Endothelial cell of umbilical vein (primary cell): ENCODE results near the gene MASP2. TPM values are rescaled to one million over a fixed set of nuclear protein-coding genes. Genes with fewer than 3 reads are reported as not detected.

Source experiments
- BruUV-seq: library from RNA; stranded (reverse); fragments of 400-500 nt; replicated peaks from 2 replicates; lab custom pipeline; 2021; lab: Mats Ljungman, UMichigan
- CTCF ChIA-PET: fragments of 300-600, 350-600 bp; sonication (Branson Sonifier 250); formaldehyde crosslinking; loops from one replicate; lab custom pipeline; 2021; ENCODE audit warnings: antibody characterized with exemption, inconsistent platforms; lab: Charles Lee
- POLR2A ChIA-PET: fragments of 300-600, 350-600 bp; sonication (Branson Sonifier 250); formaldehyde crosslinking; loops from one replicate; lab custom pipeline; 2021; ENCODE audit warnings: antibody characterized with exemption, inconsistent platforms; lab: Charles Lee
- DNase-seq: peaks from one replicate; pipeline ENCODE4 v3.0.0-alpha.2; 2011; ENCODE audit warnings: low read depth, low spot score
- FAIRE-seq: peaks from 2 replicates; lab custom pipeline; 2011; peaks lifted over from hg19 to GRCh38; lab: Jason Lieb, UNC
- H2AFZ ChIP-seq: 2 replicates; pipeline ENCODE4 v1.6.0; 2012; ENCODE audit warnings: low read depth, low read length, control low read depth, inconsistent platforms
- H3K27ac ChIP-seq: 2 replicates; pipeline ENCODE4 v1.5.1; 2011; ENCODE audit warnings: low read depth, mild to moderate bottlenecking, control low read depth, low read length, moderate library complexity; ENCODE audit not compliant: insufficient read depth
- H3K27me3 ChIP-seq, 2 experiments: 2 replicates each; pipeline versions ENCODE4 v1.6.0 to v1.6.1; 2011; ENCODE audit warnings: low read length in 2 of 2, mixed read lengths in 1 of 2; ENCODE audit not compliant: control insufficient read depth in 2 of 2, insufficient read depth in 2 of 2
- H3K36me3 ChIP-seq, 2 experiments: 2 replicates in 1 of 2; 3 replicates in 1 of 2; pipeline ENCODE4 v1.5.1; 2011; ENCODE audit warnings: low read length in 2 of 2, mild to moderate bottlenecking in 1 of 2, moderate library complexity in 1 of 2; ENCODE audit not compliant: control insufficient read depth in 2 of 2, insufficient read depth in 2 of 2; ENCODE audit errors: extremely low read depth in 1 of 2
- H3K4me1 ChIP-seq: 3 replicates; pipeline ENCODE4 v1.5.1; 2011; ENCODE audit warnings: mild to moderate bottlenecking, low read length; ENCODE audit not compliant: control insufficient read depth, insufficient read depth; ENCODE audit errors: extremely low read depth
- H3K4me2 ChIP-seq: 2 replicates; pipeline ENCODE4 v1.6.1; 2011; ENCODE audit warnings: low read length, control low read depth, mixed read lengths; ENCODE audit not compliant: insufficient read depth
- H3K4me3 ChIP-seq, 3 experiments: fragments of 200-600 bp in 1 of 3; sonication (generic), shearing (Covaris generic) in 1 of 3; replicated peaks in 1 of 3; 2 replicates each; pipeline ENCODE4 v1.5.1; 2011 to 2016; ENCODE audit warnings: control low read depth in 3 of 3, low read length in 3 of 3, mild to moderate bottlenecking in 2 of 3, inconsistent platforms in 1 of 3, low read depth in 1 of 3, moderate library complexity in 1 of 3; ENCODE audit not compliant: insufficient read depth in 1 of 3
- H3K79me2 ChIP-seq: 2 replicates; pipeline ENCODE4 v1.6.0; 2012; ENCODE audit warnings: low read length, inconsistent platforms; ENCODE audit not compliant: control insufficient read depth, insufficient read depth
- H3K9ac ChIP-seq: replicated peaks from 2 replicates; pipeline ENCODE3; 2011; ENCODE audit warnings: low read length, control low read depth; ENCODE audit not compliant: insufficient read depth; ENCODE audit errors: extremely low read depth
- H3K9me1 ChIP-seq: replicated peaks from 3 replicates; pipeline ENCODE4 v1.6.0; 2011; ENCODE audit warnings: mild to moderate bottlenecking, low read length; ENCODE audit not compliant: control insufficient read depth, insufficient read depth; ENCODE audit errors: extremely low read depth
- H3K9me3 ChIP-seq: replicated peaks from 2 replicates; pipeline ENCODE4 v1.5.1; 2012; ENCODE audit warnings: low read length, inconsistent platforms; ENCODE audit not compliant: control insufficient read depth, insufficient read depth
- H4K20me1 ChIP-seq: replicated peaks from 2 replicates; pipeline ENCODE3; 2011; ENCODE audit warnings: mild to moderate bottlenecking, low read length; ENCODE audit not compliant: control insufficient read depth, insufficient read depth; ENCODE audit errors: extremely low read depth
- GATA2 ChIP-seq: IDR thresholded peaks from 2 replicates; pipeline ENCODE4 v1.7.0; 2011; ENCODE audit warnings: low read depth, mild to moderate bottlenecking, moderate library complexity, mixed read lengths, low read length; ENCODE audit not compliant: insufficient read length, insufficient read depth
- POLR2AphosphoS5 ChIP-seq: IDR thresholded peaks from 2 replicates; pipeline ENCODE4 v1.6.1; 2012; ENCODE audit warnings: low read depth, mild to moderate bottlenecking, control low read depth, low read length, moderate library complexity; ENCODE audit not compliant: insufficient read depth
- dilution Hi-C: fragments of 300-500 bp; cut with MboI; formaldehyde crosslinking; loops from one replicate; pipeline ENCODE4 v1.15.0; 2019; ENCODE audit warnings: low sequenced_read_pairs; ENCODE audit not compliant: extremely low pct_ligation_motif_present
- intact Hi-C: fragments of 100-400 bp; cut with micrococcal nuclease; formaldehyde crosslinking; loops from one replicate; pipeline ENCODE4 v1.10.0; 2022
- polyA plus RNA-seq, 4 experiments: library from polyadenylated mRNA; depleted of rRNA in 3 of 4; stranded (reverse) in 3 of 4; unstranded in 1 of 4; fragments of >200 nt; gene quantifications; 2 replicates each; pipeline versions ENCODE4 v1.2.1 to v1.2.3, GENCODE V29; 2011 to 2012; ENCODE audit warnings: missing spikeins in 1 of 4
- total RNA-seq: library from RNA; stranded (reverse); gene quantifications from 2 replicates; pipeline ENCODE4 v1.2.3, GENCODE V29; 2021
- TF ChIP-seq, protein P1 (sequence below), 2 donors: IDR thresholded peaks; 1 replicate in 1 of 2; 2 replicates in 1 of 2; pipeline ENCODE4 v1.5.1; 2011; ENCODE audit warnings: low read length in 2 of 2, mild to moderate bottlenecking in 2 of 2, moderate library complexity in 2 of 2, control low read depth in 1 of 2, inconsistent platforms in 1 of 2, low read depth in 1 of 2; ENCODE audit not compliant: insufficient read depth in 1 of 2; ENCODE audit errors: extremely low read depth in 1 of 2
- TF ChIP-seq, protein P2 (sequence below): IDR thresholded peaks from 2 replicates; pipeline ENCODE4 v1.6.1; 2011; ENCODE audit not compliant: insufficient read depth, insufficient read length

Gene MASP2
- total and polyA plus RNA-seq, 2 donors (not counting 3 experiments of a cell fraction or from before 2014, with no cell fraction given) = 0.53 TPM; not detected in 1

DNA sequence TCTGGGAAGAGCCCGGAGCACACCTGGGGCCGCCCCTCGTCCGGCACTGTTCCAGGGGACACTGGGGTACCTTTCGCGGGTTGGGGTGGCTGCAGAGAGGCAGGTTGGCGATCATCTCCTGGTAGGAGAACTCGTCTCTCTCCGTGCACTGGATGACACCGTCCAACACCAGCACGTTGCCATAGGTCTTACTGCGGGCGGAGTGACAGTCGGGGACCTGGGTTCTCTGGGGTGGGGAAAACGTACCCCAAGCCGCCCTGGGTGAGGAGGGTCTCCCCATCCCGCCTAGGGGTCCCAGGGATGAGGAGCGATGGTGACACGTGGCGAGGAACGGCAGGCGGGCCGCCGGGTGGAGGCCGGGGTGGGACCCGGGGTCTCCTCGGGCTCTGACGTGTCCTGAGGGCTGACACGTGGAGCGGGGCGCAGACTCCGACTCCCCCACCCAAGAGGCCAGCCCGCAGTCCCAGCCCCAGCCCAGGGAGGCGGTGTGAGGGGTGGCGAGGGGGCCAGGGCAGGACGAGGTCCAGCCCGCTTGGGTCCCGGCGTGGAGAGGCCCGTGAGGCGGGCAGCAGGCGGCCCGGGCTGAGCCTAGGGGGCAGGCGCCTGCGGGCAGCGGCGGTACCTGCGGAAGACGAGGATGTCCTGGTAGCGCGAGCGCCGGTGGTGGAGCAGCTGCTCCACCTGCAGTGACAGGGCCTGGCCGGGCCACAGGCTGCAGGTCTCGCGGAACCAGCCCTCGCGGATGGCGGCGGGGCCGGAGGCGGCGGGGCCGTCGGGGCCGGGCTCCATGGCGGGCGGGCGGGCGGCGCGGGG, 12.3 kb upstream of the MASP2 start:
- TSS peak; percentile 45 for BruUV-seq
- Histone ChIP-seq H3K9ac (peak overlapping the region; percentile 57), H3K9me1 (no peaks in the 10 kb centered on the region), H3K79me2 (peaks cover 20% of the 10 kb centered on the region), H3K4me2 (peak overlapping the region; percentile 58), H3K4me1 (peaks cover 13% of the 10 kb centered on the region), H3K4me3 (peak overlapping the region; percentile 56 to 89 (median 71)), H4K20me1 (no peaks in the 10 kb centered on the region), H3K27ac (peak overlapping the region; percentile 1), H3K36me3 (peaks cover 0 to 12% of the 10 kb centered on the region in 2 experiments), H3K27me3 (no peaks in the 10 kb centered on the region), H3K9me3 (no peaks in the 10 kb centered on the region), H2AFZ (peak overlapping the region; percentile 72)
- dilution Hi-C loops (no loop called here), intact Hi-C loops (no loop called here)
- FAIRE-seq = no peak
- ChIA-PET POLR2A (no interaction called here), CTCF (interaction anchor here (1.0 to 4.1 kb wide), 4 partner anchors 11 to 586 kb away, joined by 3 to 69 read pairs (median 4); no protein-coding TSS in a partner anchor)
- TF ChIP-seq, protein P1, sequence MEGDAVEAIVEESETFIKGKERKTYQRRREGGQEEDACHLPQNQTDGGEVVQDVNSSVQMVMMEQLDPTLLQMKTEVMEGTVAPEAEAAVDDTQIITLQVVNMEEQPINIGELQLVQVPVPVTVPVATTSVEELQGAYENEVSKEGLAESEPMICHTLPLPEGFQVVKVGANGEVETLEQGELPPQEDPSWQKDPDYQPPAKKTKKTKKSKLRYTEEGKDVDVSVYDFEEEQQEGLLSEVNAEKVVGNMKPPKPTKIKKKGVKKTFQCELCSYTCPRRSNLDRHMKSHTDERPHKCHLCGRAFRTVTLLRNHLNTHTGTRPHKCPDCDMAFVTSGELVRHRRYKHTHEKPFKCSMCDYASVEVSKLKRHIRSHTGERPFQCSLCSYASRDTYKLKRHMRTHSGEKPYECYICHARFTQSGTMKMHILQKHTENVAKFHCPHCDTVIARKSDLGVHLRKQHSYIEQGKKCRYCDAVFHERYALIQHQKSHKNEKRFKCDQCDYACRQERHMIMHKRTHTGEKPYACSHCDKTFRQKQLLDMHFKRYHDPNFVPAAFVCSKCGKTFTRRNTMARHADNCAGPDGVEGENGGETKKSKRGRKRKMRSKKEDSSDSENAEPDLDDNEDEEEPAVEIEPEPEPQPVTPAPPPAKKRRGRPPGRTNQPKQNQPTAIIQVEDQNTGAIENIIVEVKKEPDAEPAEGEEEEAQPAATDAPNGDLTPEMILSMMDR (IDR thresholded peaks at IDR 0.05; ENCODE audit: extremely low read depth in 1 of 2, insufficient read depth in 1 of 2, low read depth in 1 of 2, low read length in 2 of 2) = peak in 1 of 2 donors; percentile 15
- TF ChIP-seq POLR2AphosphoS5 = no peak
- no peak for TF ChIP-seq GATA2
- TF ChIP-seq, protein P2, sequence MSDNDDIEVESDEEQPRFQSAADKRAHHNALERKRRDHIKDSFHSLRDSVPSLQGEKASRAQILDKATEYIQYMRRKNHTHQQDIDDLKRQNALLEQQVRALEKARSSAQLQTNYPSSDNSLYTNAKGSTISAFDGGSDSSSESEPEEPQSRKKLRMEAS = no peak
- DNase-seq = peak; percentile 33
